ENCODE measurements around the gene DNAJC6. TPM values are rescaled to one million over a fixed set of nuclear protein-coding genes. Genes with fewer than 3 reads are reported as not detected.
"Not testable (repeated sequence)": the region's sequence is repeated elsewhere in the genome, so short reads cannot be mapped to it uniquely, and the experiment has no call there.

DNAJC6 gene
- total RNA-seq, 1 donor, result 19.7 TPM

DNA sequence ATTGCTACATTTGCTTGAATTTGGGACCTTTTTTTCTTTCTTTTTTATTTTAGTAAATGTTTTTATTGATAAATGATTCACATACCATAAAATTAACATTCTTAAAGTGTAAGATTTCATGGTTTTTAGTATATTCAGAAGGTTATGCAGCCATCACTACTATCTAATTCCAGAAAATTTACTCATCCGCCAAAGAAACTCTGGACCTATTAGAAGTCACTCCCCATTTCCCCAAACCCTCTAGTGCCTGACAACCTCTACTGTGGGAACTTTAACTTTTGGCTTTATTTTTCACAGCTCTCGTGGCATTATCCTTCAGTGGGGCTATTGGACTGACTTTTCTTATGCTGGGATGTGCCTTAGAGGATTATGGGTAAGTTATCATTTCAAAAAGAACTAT lies 115.7 kb downstream of the DNAJC6 start:
- DNase-seq (ENCODE audit: low read depth in 2 of 3, low spot score in 2 of 3), result no peak

DNA sequence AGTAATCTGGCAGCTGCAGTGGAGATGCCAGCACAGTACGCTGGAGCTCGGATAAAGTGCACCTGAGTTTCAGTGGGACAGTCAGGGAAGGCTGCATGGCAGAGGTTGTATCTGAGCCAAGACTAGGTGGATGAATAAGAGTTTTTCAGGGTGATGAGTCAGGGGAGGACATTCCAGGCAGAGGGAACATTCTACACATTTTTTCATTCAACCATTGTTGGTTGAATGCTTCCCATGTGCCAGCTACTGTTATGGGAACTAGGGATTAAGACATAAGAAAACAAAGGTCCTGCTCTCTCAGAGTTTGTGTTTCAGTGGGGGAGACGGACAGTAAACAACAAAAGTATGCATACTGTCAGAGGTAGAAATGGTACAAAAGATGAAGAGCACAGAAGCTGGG lies 116.4 kb downstream of the DNAJC6 start:
- DNase-seq (ENCODE audit: low read depth in 2 of 3, low spot score in 2 of 3), result no peak

DNA sequence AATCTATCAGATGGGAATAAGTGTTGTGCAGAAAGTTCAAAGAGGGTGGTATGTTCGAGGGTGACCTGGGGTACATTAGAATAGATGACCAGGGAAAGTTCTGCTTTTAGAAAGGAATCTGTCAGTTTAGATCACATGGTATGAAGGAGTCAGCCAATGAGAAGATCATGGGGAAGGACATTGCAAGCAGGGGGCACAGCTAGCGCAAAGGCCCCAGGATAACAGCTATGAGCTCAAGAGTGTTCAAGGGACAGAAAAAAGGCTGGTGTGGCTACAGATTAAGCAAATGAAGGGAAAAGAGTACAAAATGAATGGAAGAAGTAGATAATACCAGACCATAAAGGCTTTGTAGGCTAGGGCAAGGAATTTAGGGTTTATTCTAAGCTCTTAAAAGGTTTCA lies 119.7 kb downstream of the DNAJC6 start:
- no peak for DNase-seq (ENCODE audit: low read depth in 2 of 3, low spot score in 2 of 3)

DNA sequence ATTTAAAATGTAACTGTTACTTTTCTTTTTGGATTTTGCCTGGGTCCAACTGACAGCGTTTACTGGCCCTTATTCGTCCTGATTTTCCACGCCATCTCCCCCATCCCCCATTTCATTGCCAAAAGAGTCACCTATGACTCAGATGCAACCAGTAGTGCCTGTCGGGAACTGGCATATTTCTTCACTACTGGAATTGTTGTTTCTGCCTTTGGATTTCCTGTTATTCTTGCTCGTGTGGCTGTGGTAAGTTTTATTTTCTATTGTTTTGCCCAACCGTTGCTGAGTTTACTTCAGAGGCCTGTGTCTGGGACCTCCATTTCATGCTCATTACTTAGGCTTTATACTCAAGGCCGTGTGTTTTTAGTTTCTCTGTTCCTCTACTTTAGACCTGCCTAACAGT lies 120.5 kb downstream of the DNAJC6 start:
- DNase-seq (ENCODE audit: low read depth in 2 of 3, low spot score in 2 of 3), result peak in 2 of 3 donors; percentile 34 to 47

DNA sequence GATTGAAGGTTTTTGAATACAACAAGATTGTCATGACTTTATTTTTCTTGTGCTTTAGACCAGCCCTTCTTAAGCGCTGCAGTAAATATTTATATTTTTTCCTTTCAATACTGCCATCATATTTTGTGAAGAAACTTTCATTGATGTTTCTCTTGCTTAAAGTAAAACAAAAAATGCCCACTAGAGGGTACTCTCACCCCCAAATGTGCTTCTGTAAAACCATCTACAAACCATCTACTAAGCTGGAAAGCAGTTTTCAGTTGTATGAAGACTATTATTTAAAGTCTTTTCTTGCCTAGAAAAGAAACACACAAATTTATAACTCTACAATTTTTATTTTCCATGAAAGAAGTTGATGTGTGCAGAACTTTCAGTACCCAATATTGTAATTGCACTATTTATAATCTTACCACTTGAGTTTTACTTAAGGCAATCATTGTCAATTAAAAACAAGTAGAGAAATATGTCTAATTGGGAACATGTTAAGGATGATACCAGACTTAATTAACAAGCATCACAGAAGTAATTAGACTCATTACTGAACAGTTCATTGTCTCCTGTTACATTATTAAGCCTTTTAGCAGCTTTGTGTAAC lies 121.9 kb downstream of the DNAJC6 start:
- DNase-seq (ENCODE audit: low read depth in 2 of 3, low spot score in 2 of 3), result peak in 2 of 3 donors; percentile 36 to 72

DNA sequence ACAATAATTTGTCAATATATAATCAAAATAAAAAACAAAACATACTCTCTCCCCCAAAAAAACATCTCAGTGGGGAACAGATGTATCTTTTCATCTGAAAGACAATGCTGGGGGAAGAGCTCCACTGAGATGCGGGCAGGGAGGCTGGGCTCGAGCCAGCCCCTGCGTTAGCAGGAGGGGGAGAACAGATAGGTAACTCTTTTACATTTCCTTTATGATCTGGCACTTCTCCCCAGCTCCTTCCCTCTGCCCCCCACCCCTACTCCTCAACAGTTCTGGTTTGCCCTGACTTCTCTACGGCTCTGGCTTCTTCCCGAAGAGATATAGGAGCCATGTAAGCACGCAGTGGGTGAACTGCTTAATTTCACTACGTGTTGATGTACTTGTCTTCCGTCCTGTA lies 123.6 kb downstream of the DNAJC6 start:
- no peak for DNase-seq (ENCODE audit: low read depth in 2 of 3, low spot score in 2 of 3)

DNA sequence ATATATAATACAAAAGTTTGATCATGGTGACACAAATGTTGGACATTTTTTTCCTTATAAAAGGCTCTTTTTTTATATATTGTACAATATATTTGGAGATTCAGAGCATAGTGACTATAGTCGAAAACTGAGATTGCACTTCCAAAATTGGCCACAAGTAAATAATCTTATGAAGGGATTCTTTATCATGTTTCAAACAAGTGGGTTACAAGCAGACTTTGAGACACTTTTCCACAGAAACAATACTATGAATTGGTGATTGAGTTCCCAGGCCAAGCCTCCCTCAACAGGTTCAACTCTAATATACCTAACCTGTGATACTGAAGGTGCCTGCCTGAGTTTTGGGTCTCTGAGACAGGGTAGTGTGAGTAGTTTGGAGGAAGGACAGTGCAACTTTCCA lies 124.9 kb downstream of the DNAJC6 start:
- DNase-seq (ENCODE audit: low read depth in 2 of 3, low spot score in 2 of 3), result peak in 1 of 3 donors; percentile 14

DNA sequence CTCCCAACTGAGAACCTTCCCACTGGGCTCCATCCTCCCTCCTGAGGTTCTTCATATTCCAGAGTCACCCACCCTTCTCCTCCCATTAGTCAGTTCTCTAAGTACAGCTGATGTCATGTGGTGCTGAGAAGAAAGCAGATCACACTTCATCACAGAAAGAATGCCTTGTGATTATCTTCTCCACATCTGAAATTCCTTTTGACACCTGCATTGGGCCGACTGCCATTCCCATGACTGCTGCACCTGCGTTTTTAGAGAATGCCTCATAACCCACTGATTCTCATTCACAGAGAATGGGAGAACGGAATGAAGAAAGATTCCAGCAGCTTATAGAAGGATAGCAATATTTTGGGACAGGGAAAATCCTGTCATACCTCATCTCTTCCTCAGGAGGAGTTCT lies 125.4 kb downstream of the DNAJC6 start:
- DNase-seq (ENCODE audit: low read depth in 2 of 3, low spot score in 2 of 3), result no peak

DNA sequence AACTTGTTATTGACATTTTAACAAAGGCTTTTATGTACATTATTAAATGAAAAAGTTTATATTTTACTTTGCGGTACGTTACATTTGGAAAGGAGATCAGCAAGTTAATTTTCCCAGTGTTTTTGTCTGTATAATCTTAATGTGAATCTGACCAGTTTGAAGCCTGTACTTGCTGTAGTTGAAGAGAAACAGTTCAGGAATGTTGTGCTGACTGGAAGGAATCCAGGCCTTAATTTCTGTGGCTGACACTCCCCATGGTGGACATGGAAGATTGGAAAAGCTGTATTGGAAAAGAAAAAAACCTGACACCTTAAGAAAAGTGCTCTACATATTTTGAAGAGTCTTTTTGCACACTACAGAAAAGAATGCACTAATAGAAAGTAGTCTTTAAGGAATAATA lies 126.6 kb downstream of the DNAJC6 start:
- no peak for DNase-seq (ENCODE audit: low read depth in 2 of 3, low spot score in 2 of 3)

DNA sequence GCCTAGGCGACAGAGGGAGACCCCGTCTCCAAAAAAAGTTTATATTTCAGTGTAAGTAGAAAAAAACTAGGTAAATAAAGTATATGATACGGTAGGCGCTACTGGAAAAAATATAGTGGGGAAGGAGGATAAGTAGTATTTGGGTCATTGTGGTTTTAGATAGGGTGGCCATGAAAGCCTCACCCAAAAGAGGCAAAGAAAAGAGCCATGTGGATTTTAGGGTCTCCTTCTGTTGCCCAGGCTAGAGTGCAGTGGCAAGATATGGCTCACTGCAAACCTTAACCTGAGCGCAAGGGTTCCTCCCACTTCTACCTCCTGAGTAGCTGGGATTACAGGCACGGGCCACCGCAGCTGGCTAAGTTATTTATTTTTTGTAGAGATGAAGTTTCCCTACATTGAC lies 128.3 kb downstream of the DNAJC6 start:
- no peak for DNase-seq (ENCODE audit: low read depth in 2 of 3, low spot score in 2 of 3)

DNA sequence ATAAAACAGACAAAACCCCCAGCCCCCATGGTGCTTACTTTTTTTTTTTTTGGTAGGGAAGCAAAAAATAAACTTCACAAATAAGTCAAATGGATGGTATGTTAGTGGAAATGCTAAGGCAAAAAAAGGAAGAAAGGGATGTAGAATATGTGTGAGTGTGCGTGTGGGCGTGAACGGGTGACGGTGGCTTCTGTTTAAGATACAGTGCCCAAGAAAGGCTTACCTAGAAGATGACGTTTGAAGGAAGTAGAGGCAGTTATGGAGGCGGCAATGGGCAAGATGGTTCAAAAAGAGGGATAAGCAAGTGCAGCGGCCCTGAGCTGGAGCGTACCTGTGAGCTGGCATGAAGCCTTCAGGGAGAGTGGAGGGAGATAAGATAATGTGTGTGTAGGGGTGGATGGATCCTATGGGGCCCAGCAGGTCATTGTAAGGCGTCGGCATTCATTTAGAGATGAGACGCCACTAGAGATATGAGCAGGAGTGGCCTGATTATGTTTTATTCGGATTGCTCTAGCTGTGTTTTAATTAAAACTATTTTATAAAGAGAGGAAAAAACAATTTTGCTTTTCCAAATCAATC lies 131.1 kb downstream of the DNAJC6 start:
- DNase-seq (ENCODE audit: low read depth in 2 of 3, low spot score in 2 of 3), result no peak

DNA sequence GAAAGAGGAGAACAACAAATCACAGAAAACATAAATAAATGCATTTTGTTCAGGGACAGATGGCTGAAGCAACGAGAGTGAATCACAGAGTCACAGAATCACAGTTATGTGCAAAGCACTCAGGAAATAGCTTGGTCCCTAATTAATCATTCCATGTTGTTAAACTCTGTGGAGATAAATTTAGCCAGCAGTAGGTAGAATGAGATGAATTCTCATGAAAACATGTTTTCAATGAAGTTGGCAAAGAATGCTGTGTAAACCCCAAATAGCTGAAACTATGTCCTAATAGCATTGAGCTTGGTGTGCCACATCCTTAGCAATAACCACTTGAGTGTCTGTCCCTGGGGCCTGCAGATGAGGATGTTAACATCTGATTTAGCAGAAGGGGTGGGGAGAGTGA lies 131.6 kb downstream of the DNAJC6 start:
- no peak for DNase-seq (ENCODE audit: low read depth in 2 of 3, low spot score in 2 of 3)

DNA sequence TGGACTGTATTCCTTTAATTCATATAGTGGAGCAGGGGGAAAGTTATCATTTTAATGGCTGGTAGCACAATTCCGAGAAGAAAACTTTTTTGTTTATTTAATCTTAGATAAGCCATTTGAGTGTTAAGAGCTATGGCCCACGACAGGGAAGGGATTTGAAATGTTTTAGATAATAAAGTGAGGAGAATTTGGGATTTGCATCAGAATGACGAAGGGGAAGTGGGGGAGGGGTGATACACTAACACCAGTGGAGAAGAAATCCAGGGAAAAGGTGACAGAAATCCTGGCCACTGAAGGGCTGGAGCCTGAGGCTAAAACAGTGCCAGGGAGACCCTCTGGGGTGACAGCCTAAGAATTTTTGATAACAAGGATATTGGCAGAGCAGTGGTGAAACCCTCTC lies 132.1 kb downstream of the DNAJC6 start:
- DNase-seq (ENCODE audit: low read depth in 2 of 3, low spot score in 2 of 3), result no peak

DNA sequence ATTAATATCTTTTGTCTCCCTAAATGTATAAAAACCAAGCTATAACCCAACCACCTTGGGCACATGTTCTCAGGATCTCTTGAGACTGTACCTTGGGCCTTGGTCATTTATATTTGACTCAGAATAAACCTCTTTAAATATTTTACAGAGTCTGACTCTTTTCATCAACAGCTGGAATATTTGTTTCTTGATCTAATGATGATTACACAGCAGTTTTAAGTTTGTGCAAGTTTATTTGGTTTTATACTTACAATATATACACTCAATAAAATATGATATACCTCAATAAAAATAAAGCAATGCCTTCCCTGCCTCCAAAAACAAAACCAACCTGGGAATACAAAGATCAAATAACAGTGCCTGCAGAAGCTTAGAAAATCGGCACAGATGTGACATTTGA lies 133.1 kb downstream of the DNAJC6 start:
- DNase-seq (ENCODE audit: low read depth in 2 of 3, low spot score in 2 of 3), result no peak

DNA sequence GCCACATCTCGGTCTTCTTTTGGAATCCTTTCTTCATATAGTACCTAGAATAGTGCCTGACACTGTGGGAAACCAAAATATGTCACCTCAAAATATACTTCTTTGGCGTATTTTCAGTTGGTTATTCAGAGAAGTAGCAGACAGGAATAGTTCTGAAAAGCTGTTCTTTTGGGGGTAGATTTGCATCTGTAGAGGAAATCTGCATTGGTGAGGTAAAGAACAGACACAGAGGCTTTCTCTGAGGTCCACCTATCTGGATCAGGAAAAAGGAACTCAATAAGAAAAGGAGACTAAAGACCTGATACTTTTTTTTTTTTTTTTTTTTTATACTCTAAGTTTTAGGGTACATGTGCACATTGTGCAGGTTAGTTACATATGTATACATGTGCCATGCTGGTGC lies 134.3 kb downstream of the DNAJC6 start:
- no peak for DNase-seq (ENCODE audit: low read depth in 2 of 3, low spot score in 2 of 3)

DNA sequence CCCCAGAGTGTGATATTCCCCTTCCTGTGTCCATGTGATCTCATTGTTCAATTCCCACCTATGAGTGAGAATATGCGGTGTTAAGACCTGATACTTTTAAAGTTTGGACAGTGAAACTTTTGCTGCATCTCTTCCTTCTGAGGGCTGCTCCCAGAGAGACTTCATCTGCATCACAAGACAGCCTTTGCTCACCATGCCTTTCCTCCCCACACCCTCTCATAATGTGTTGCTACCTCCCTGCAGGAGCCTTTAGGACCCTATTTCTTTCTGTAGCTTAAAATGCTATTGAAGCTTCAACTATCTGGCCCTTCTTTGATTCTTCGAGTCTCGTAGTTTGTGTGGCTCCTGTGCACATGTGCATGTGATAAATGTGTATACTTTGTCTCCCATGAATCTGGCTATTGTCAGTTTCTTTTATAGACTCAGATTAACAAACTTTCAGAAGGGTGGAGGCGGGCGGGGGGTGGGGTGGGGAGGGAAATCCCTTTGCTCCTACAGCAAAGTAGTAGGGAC lies 134.8 kb downstream of the DNAJC6 start:
- no peak for DNase-seq (ENCODE audit: low read depth in 2 of 3, low spot score in 2 of 3)

DNA sequence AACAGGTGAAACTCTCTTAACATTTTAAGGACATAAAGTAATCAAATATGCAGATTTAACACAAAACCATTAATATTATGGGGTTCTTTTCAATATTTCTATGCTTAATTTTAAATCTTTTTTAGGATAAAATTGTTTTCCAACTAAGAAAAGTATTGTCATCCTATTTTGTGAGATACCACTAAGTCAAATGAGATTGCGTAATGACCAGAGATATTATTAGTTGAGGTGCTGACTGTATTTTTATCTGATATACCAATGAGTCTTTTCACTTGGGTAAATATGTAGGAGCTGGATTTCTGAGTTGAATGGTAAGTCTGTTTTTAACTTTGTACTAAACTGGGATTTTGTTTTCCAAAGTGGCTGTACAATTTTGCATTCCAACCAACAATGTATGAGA lies 136.5 kb downstream of the DNAJC6 start:
- no peak for DNase-seq (ENCODE audit: low read depth in 2 of 3, low spot score in 2 of 3)

DNA sequence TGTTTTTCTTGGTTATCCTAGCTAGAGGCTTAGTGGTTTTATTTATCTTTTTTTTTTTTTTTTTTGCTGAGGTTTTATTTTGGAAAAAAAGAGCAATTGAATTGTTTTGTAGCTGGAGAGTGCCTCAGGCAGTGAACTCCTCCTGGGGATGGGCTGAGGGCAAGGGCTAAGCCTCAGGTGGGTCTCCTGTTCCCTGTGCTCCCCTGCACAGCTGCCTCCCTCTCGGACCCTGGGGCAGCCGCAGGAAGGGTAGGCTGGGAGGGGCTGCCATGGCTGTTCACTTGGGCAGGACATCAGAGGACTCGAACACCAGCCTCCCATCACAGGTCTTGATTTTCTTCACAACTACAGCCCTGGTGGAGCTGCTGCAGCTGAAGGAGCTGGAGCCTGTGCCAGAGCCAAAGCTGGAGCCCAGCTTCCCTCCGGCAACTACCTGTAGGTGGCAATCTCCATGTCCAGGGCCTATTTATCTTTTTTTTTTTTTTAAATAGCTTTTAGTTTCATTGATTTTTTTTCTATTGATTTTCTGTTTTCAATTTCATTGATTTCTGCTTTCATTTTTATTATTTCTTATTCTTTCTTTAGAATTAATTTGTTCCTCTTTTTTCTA lies 140.0 kb downstream of the DNAJC6 start:
- DNase-seq (ENCODE audit: low read depth in 2 of 3, low spot score in 2 of 3), result no peak

DNA sequence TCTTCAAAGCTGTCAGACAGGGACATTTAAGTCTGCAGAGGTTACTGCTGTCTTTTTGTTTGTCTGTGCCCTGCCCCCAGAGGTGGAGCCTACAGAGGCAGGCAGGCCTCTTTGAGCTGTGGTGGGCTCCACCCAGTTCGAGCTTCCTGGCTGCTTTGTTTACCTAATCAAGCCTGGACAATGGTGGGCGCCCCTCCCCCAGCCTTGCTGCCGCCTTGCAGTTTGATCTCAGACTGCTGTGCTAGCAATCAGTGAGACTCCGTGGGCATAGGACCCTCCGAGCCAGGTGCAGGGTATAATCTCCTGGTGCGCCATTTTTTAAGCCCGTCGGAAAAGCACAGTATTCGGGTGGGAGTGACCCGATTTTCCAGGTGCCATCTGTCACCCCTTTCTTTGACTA lies 146.3 kb downstream of the DNAJC6 start:
- not testable (repeated sequence) for DNase-seq (ENCODE audit: low read depth in 2 of 3, low spot score in 2 of 3)

DNA sequence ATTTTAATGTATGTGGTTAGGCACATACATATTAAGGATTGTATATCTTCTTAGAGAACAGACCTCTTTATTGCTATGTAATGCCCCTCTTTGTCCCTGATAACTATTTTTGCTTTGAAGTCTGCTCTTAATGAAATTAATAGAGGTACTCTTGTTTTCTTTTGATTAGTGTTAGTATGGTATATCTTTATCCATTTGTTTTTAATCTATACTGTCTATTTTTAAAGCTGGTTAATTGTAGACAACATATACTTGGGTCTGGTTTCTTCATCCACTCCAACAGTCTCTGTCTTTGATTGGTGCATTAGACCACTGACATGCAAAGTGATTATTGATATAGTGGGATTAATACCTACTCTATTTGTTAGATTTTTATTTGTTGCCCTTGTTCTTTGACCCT lies 147.1 kb downstream of the DNAJC6 start:
- no peak for DNase-seq (ENCODE audit: low read depth in 2 of 3, low spot score in 2 of 3)

DNA sequence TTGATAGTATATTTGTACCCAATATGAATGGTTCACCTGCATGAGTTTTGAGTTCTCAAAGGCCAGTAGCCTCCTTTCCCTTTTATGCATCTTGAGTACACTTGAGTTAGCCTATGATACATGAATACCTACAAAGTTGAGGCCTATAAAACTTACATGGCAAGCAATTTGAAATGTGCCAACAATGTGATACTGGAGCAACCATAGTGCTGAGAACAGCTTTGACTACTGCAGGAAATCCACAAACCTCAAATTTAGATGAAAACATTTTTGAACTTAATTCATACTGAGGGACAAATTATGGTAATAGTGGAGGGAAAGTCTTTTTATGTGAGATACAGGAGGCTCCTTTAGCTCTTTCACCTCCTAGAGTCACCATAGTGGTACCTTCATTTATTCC lies 148.5 kb downstream of the DNAJC6 start:
- peak in 1 of 3 donors; percentile 16 for DNase-seq (ENCODE audit: low read depth in 2 of 3, low spot score in 2 of 3)

DNA sequence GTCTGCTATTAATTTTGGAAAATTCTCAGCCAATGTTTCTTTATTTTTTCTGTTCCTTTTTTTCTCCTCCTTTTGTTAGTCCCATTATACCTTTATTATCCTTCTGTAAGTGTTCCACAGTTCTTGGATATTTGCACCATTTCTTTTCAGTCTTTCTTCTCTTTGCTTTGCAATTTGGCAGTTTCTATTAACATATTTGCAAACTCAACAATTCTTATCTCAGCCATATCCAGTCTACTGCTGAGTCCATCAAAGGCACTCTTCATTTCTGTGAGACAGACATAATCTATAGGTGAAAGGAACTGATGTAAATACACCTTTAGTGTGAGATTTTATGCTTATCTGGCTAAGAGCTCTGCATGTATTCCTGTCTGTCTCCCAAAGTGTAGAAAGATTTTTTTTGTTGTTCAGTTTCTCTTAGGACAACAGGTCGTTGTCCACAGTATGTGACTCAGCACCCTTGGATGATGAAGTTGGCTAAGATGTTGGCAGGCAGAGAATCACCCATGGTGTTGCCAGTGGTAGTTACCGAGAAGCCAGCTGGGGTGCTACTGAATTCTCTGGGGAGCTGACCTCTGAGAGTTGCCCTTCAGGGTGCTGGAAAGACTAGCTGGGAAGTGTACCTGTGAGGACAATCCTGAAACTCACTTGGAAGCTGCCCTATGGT lies 149.5 kb downstream of the DNAJC6 start:
- DNase-seq (ENCODE audit: low read depth in 2 of 3, low spot score in 2 of 3), result no peak

All from hematopoietic multipotent progenitor cell (in vitro differentiated cells).